ENCODE results near the gene TEAD1. TPM values are rescaled to one million over a fixed set of nuclear protein-coding genes. Genes with fewer than 3 reads are reported as not detected.

Gene TEAD1
- total RNA-seq, 4 donors from 2014 or later, result 46.1 to 175 (median 126) TPM

- in situ Hi-C loops (cut with MboI; ENCODE audit: low sequenced_read_pairs in 4 of 4) (loop anchor here in 1 of 4 donors (10.0 kb wide), 1 partner anchor 63 kb away; no protein-coding TSS in a partner anchor), intact Hi-C loops (cut with DNase I; ENCODE audit: low total_unique reads) (no loop called here)
- H3K36me3 ChIP-seq, result no peaks in the 10 kb centered on the region
- no peaks in the 10 kb centered on the region for H3K27me3 ChIP-seq
- no peak for TF ChIP-seq CTCF (IDR thresholded peaks at IDR 0.05 in 4 of 5, conservative IDR thresholded peaks at IDR 0.05 in 1 of 5)
- TF ChIP-seq POLR2A (IDR thresholded peaks at IDR 0.05), result no peak
- no peak overlapping the region for H3K27ac ChIP-seq
- ATAC-seq (no peak), DNase-seq (no peak)
- no peaks in the 10 kb centered on the region for H3K4me1 ChIP-seq
- H3K9me3 ChIP-seq, result no peaks in the 10 kb centered on the region
- no peak overlapping the region for H3K4me3 ChIP-seq
Measured at GRCh38 chr11:12667646-12668045, 6.6 kb upstream of the TEAD1 start.

GRCh38 chr11:12668166-12668565, 6.1 kb upstream of the TEAD1 start:
- H3K27me3 ChIP-seq, result no peaks in the 10 kb centered on the region
- no peak for TF ChIP-seq POLR2A (IDR thresholded peaks at IDR 0.05)
- no peak for TF ChIP-seq CTCF (IDR thresholded peaks at IDR 0.05 in 4 of 5, conservative IDR thresholded peaks at IDR 0.05 in 1 of 5)
- no peak for ATAC-seq
- intact Hi-C loops (cut with DNase I; ENCODE audit: low total_unique reads) (no loop called here), in situ Hi-C loops (cut with MboI; ENCODE audit: low sequenced_read_pairs in 4 of 4) (loop anchor here in 1 of 4 donors (10.0 kb wide), 1 partner anchor 63 kb away; no protein-coding TSS in a partner anchor)
- no peaks in the 10 kb centered on the region for H3K4me1 ChIP-seq
- DNase-seq, result no peak
- no peak overlapping the region for H3K4me3 ChIP-seq
- no peak overlapping the region for H3K27ac ChIP-seq
- no peaks in the 10 kb centered on the region for H3K36me3 ChIP-seq
- H3K9me3 ChIP-seq, result no peaks in the 10 kb centered on the region

GRCh38 chr11:12669930-12670329, 4.3 kb upstream of the TEAD1 start:
- Histone ChIP-seq H3K27ac (no peak overlapping the region), H3K4me1 (no peaks in the 10 kb centered on the region), H3K9me3 (no peaks in the 10 kb centered on the region), H3K36me3 (no peaks in the 10 kb centered on the region), H3K4me3 (no peak overlapping the region), H3K27me3 (no peaks in the 10 kb centered on the region)
- in situ Hi-C loops (cut with MboI; ENCODE audit: low sequenced_read_pairs in 4 of 4), result loop anchor here in 2 of 4 donors (10.0 kb wide), 2 partner anchors 65 to 145 kb away; no protein-coding TSS in a partner anchor
- DNase-seq, result no peak
- ATAC-seq, result no peak
- intact Hi-C loops (cut with DNase I; ENCODE audit: low total_unique reads), result loop anchor here (5.0 to 10.0 kb wide), 3 partner anchors 595 to 665 kb away; partner anchors contain the start of gene BMAL1
- TF ChIP-seq CTCF (IDR thresholded peaks at IDR 0.05 in 4 of 5, conservative IDR thresholded peaks at IDR 0.05 in 1 of 5) (no peak), POLR2A (IDR thresholded peaks at IDR 0.05) (no peak)

- intact Hi-C loops (cut with DNase I; ENCODE audit: low total_unique reads) (loop anchor here (5.0 to 10.0 kb wide), 3 partner anchors 597 to 663 kb away; partner anchors contain the start of gene BMAL1), in situ Hi-C loops (cut with MboI; ENCODE audit: low sequenced_read_pairs in 4 of 4) (loop anchor here in 1 of 4 donors (10.0 kb wide), 1 partner anchor 143 kb away; no protein-coding TSS in a partner anchor)
- peaks cover 4 to 5% of the 10 kb centered on the region in 2 donors for H3K4me1 ChIP-seq
- no peaks in the 10 kb centered on the region for H3K9me3 ChIP-seq
- H3K27ac ChIP-seq, result peak overlapping the region in 1 of 4 donors; percentile 24
- no peaks in the 10 kb centered on the region for H3K27me3 ChIP-seq
- DNase-seq (no peak), ATAC-seq (no peak)
- no peaks in the 10 kb centered on the region for H3K36me3 ChIP-seq
- TF ChIP-seq CTCF (IDR thresholded peaks at IDR 0.05 in 4 of 5, conservative IDR thresholded peaks at IDR 0.05 in 1 of 5) (no peak), POLR2A (IDR thresholded peaks at IDR 0.05) (no peak)
- H3K4me3 ChIP-seq, result no peak overlapping the region
Measured at GRCh38 chr11:12671370-12671769, 2.9 kb upstream of the TEAD1 start.

Measured in gastrocnemius medialis (tissue), 4 donors.